NCI-H1436 treated with DMSO at 0.1 percent for 48 hours (cell line): Measurements from ENCODE around the gene UBE2Q2.

Experiments used
- DNase-seq: peaks from one replicate; lab custom pipeline; 2025; lab: John Stamatoyannopoulos, UW

The UBE2Q2 gene

GRCh38 chr15:75926931-75927330 lies 83.7 kb downstream of the UBE2Q2 start:
- no peak for DNase-seq

GRCh38 chr15:75927601-75928000 lies 84.4 kb downstream of the UBE2Q2 start:
- DNase-seq = no peak

- DNase-seq = no peak
Observed at GRCh38 chr15:75928680-75929608, 85.7 kb downstream of the UBE2Q2 start.

GRCh38 chr15:75929799-75930565 lies 86.7 kb downstream of the UBE2Q2 start:
- DNase-seq = no peak

GRCh38 chr15:75930866-75931265 lies 87.6 kb downstream of the UBE2Q2 start:
- no peak for DNase-seq

- no peak for DNase-seq
Observed at GRCh38 chr15:75942464-75942863, 99.2 kb downstream of the UBE2Q2 start.

- DNase-seq = no peak
Observed at GRCh38 chr15:75943246-75943645, 100.0 kb downstream of the UBE2Q2 start.

- no peak for DNase-seq
Observed at GRCh38 chr15:75943713-75944215, 100.5 kb downstream of the UBE2Q2 start.

GRCh38 chr15:75945953-75946352 lies 102.7 kb downstream of the UBE2Q2 start:
- DNase-seq = no peak

GRCh38 chr15:75947092-75947491 lies 103.8 kb downstream of the UBE2Q2 start:
- no peak for DNase-seq

GRCh38 chr15:75948761-75949296 lies 105.6 kb downstream of the UBE2Q2 start:
- no peak for DNase-seq
